Measurements from ENCODE around the gene NTNG1. TPM values are rescaled to one million over a fixed set of nuclear protein-coding genes. Genes with fewer than 3 reads are reported as not detected.

Gene NTNG1
- total RNA-seq, 1 donor from 2014 or later: 8.1 TPM

GRCh38 chr1:107153014-107153413, 12.2 kb downstream of the NTNG1 start:
- Histone ChIP-seq H3K9me3 (ENCODE audit: insufficient read depth, low read depth, low read length) (no peaks in the 10 kb centered on the region), H3K4me3 (ENCODE audit: insufficient read depth, low read depth, low read length) (no peak overlapping the region), H3K36me3 (ENCODE audit: insufficient read depth, low read length) (no peaks in the 10 kb centered on the region), H4K20me1 (ENCODE audit: insufficient read depth, low read length) (peaks cover 4% of the 10 kb centered on the region), H3K4me2 (ENCODE audit: low read length) (no peak overlapping the region), H3K27me3 (ENCODE audit: insufficient read depth, low read length) (no peaks in the 10 kb centered on the region), H2AFZ (ENCODE audit: low read depth, low read length) (no peak overlapping the region), H3K9ac (ENCODE audit: low read length) (no peak overlapping the region), H3K4me1 (ENCODE audit: insufficient read depth, low read length) (peaks cover 2% of the 10 kb centered on the region), H3K79me2 (ENCODE audit: insufficient read depth, low read length) (peaks cover 38% of the 10 kb centered on the region), H3K27ac (ENCODE audit: low read depth, low read length) (no peak overlapping the region)
- H3K27me3 Mint-ChIP-seq (ENCODE audit: low read depth, unreplicated experiment): no peaks in the 10 kb centered on the region
- FAIRE-seq (no peak), DNase-seq (ENCODE audit: low read depth) (peak; percentile 43)
- no peaks in the 10 kb centered on the region for H3K36me3 Mint-ChIP-seq (ENCODE audit: low read depth, unreplicated experiment)
- no peak overlapping the region for H3K27ac Mint-ChIP-seq (ENCODE audit: unreplicated experiment)
- H3K4me3 Mint-ChIP-seq (ENCODE audit: unreplicated experiment): no peak overlapping the region
- TF ChIP-seq EZH2 (IDR thresholded peaks at IDR 0.05; ENCODE audit: insufficient read depth, low read length): no peak
- TF ChIP-seq, protein P1, sequence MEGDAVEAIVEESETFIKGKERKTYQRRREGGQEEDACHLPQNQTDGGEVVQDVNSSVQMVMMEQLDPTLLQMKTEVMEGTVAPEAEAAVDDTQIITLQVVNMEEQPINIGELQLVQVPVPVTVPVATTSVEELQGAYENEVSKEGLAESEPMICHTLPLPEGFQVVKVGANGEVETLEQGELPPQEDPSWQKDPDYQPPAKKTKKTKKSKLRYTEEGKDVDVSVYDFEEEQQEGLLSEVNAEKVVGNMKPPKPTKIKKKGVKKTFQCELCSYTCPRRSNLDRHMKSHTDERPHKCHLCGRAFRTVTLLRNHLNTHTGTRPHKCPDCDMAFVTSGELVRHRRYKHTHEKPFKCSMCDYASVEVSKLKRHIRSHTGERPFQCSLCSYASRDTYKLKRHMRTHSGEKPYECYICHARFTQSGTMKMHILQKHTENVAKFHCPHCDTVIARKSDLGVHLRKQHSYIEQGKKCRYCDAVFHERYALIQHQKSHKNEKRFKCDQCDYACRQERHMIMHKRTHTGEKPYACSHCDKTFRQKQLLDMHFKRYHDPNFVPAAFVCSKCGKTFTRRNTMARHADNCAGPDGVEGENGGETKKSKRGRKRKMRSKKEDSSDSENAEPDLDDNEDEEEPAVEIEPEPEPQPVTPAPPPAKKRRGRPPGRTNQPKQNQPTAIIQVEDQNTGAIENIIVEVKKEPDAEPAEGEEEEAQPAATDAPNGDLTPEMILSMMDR (IDR thresholded peaks at IDR 0.05; ENCODE audit: insufficient read depth, low read depth, low read length): peak; percentile 19
- H3K9me3 Mint-ChIP-seq (ENCODE audit: unreplicated experiment): no peaks in the 10 kb centered on the region
- no peaks in the 10 kb centered on the region for H3K4me1 Mint-ChIP-seq (ENCODE audit: low read depth, unreplicated experiment)

DNA sequence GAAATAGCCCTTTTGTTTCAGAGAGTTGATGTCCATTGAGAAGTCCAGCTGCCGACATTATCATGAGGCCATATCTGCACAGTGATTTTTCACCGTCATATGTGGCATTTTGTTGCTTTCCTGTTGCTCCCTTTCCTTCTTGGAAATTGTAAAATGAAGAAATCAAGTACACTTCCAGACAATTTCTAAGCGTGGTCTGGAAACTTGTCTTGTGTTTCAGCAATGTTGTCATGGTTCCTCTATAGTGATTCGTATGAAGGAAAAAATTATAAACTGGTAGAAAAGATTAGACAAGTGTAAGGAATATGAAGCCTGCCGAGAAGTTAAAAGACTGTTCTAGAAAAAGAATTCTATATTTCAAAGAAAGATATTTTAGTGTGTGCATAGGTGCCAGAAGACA, 17.7 kb downstream of the NTNG1 start:
- Histone ChIP-seq H3K4me1 (ENCODE audit: insufficient read depth, low read length) (no peaks in the 10 kb centered on the region), H3K4me2 (ENCODE audit: low read length) (no peak overlapping the region), H3K79me2 (ENCODE audit: insufficient read depth, low read length) (peaks cover 58% of the 10 kb centered on the region), H4K20me1 (ENCODE audit: insufficient read depth, low read length) (no peaks in the 10 kb centered on the region), H3K4me3 (ENCODE audit: insufficient read depth, low read depth, low read length) (no peak overlapping the region), H3K27ac (ENCODE audit: low read depth, low read length) (no peak overlapping the region), H3K9ac (ENCODE audit: low read length) (no peak overlapping the region), H3K36me3 (ENCODE audit: insufficient read depth, low read length) (no peaks in the 10 kb centered on the region), H2AFZ (ENCODE audit: low read depth, low read length) (no peak overlapping the region), H3K9me3 (ENCODE audit: insufficient read depth, low read depth, low read length) (no peaks in the 10 kb centered on the region), H3K27me3 (ENCODE audit: insufficient read depth, low read length) (no peaks in the 10 kb centered on the region)
- TF ChIP-seq, protein P1 (IDR thresholded peaks at IDR 0.05; ENCODE audit: insufficient read depth, low read depth, low read length): no peak
- no peak for TF ChIP-seq EZH2 (IDR thresholded peaks at IDR 0.05; ENCODE audit: insufficient read depth, low read length)
- Mint-ChIP-seq H3K27me3 (ENCODE audit: low read depth, unreplicated experiment) (no peaks in the 10 kb centered on the region), H3K36me3 (ENCODE audit: low read depth, unreplicated experiment) (no peaks in the 10 kb centered on the region), H3K4me1 (ENCODE audit: low read depth, unreplicated experiment) (peaks cover 5% of the 10 kb centered on the region), H3K9me3 (ENCODE audit: unreplicated experiment) (no peaks in the 10 kb centered on the region), H3K27ac (ENCODE audit: unreplicated experiment) (peak overlapping the region; percentile 12), H3K4me3 (ENCODE audit: unreplicated experiment) (no peak overlapping the region)
- FAIRE-seq (no peak), DNase-seq (ENCODE audit: low read depth) (no peak)

GRCh38 chr1:107158991-107159390, 18.2 kb downstream of the NTNG1 start:
- FAIRE-seq (no peak), DNase-seq (ENCODE audit: low read depth) (no peak)
- no peaks in the 10 kb centered on the region for H3K4me1 ChIP-seq (ENCODE audit: insufficient read depth, low read length)
- H3K79me2 ChIP-seq (ENCODE audit: insufficient read depth, low read length): peaks cover 53% of the 10 kb centered on the region
- no peak overlapping the region for H3K27ac ChIP-seq (ENCODE audit: low read depth, low read length)
- no peaks in the 10 kb centered on the region for H3K27me3 ChIP-seq (ENCODE audit: insufficient read depth, low read length)
- Mint-ChIP-seq H3K27me3 (ENCODE audit: low read depth, unreplicated experiment) (no peaks in the 10 kb centered on the region), H3K4me1 (ENCODE audit: low read depth, unreplicated experiment) (peaks cover 5% of the 10 kb centered on the region), H3K4me3 (ENCODE audit: unreplicated experiment) (no peak overlapping the region), H3K36me3 (ENCODE audit: low read depth, unreplicated experiment) (no peaks in the 10 kb centered on the region), H3K27ac (ENCODE audit: unreplicated experiment) (peak overlapping the region; percentile 12), H3K9me3 (ENCODE audit: unreplicated experiment) (no peaks in the 10 kb centered on the region)
- H3K4me3 ChIP-seq (ENCODE audit: insufficient read depth, low read depth, low read length): no peak overlapping the region
- no peak overlapping the region for H2AFZ ChIP-seq (ENCODE audit: low read depth, low read length)
- H3K9me3 ChIP-seq (ENCODE audit: insufficient read depth, low read depth, low read length): peaks cover under 1% of the 10 kb centered on the region
- no peaks in the 10 kb centered on the region for H3K36me3 ChIP-seq (ENCODE audit: insufficient read depth, low read length)
- no peak overlapping the region for H3K9ac ChIP-seq (ENCODE audit: low read length)
- TF ChIP-seq, protein P1 (IDR thresholded peaks at IDR 0.05; ENCODE audit: insufficient read depth, low read depth, low read length): no peak
- TF ChIP-seq EZH2 (IDR thresholded peaks at IDR 0.05; ENCODE audit: insufficient read depth, low read length): no peak
- no peaks in the 10 kb centered on the region for H4K20me1 ChIP-seq (ENCODE audit: insufficient read depth, low read length)
- H3K4me2 ChIP-seq (ENCODE audit: low read length): no peak overlapping the region
